Right lobe of liver (tissue), 4 donors: ENCODE results near the gene FAM72C.
"Not testable (repeated sequence)": the region's sequence is repeated elsewhere in the genome, so short reads cannot be mapped to it uniquely, and the experiment has no call there.

Experiments
- POLR2A ChIP-seq: fragments of 450-650 bp; IDR thresholded peaks from one replicate; pipeline ENCODE4 v1.6.1; 2017; ENCODE audit warnings: antibody characterized with exemption, mild to moderate bottlenecking
- TF ChIP-seq, protein P1 (sequence below), 4 donors: fragments of 200-600 bp in 3 of 4; fragments of 450-650 bp in 1 of 4; IDR thresholded peaks; one replicate each; pipeline versions ENCODE4 v1.5.1 to v1.8.0; 2016 to 2022; ENCODE audit warnings: antibody characterized with exemption in 4 of 4, mild to moderate bottlenecking in 2 of 4
- donor health status: DM: no; HTN: no; CAD: no.
- donor health status: DM: no; HTN: no; CAD: no.
- donor health status: DM: no; HTN: yes; CAD: no.

DNA sequence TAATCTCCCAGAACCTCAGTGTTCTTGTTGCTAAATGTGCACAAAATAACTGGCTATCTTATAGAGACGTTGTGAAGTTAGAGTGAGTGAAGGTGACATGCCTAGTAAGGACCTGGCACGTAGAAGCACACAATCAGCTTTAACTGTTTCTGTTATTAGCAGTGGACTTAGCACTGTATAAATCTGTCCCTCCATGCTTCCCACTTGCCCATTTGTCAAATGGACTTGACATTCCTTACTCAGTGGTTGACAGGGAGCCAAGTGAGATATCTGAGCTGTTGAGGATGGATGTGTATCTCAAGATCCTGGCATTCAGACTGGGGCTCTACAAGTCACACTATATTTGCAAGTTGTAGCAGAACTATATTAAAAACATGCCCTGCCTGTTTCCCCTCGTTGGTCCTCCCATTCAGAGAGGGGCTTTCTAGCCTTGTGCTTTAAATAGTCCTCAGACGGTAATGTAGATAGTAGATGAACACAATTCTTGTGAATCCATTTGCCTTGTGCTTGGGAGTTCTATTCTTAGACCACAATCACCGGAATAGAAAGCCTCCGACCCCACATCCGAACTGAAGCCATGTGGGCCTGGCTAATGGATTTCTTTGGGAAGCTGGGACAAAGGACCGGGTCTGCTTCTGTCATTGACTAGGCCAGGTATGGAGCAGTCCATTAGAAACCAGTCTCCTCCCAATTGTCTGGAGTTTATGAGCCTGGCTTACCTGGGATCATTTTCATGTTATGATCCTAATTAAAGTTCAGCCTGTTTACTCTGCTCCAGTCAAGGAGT lies 43.6 kb upstream of the FAM72C start:
- TF ChIP-seq, protein P1, sequence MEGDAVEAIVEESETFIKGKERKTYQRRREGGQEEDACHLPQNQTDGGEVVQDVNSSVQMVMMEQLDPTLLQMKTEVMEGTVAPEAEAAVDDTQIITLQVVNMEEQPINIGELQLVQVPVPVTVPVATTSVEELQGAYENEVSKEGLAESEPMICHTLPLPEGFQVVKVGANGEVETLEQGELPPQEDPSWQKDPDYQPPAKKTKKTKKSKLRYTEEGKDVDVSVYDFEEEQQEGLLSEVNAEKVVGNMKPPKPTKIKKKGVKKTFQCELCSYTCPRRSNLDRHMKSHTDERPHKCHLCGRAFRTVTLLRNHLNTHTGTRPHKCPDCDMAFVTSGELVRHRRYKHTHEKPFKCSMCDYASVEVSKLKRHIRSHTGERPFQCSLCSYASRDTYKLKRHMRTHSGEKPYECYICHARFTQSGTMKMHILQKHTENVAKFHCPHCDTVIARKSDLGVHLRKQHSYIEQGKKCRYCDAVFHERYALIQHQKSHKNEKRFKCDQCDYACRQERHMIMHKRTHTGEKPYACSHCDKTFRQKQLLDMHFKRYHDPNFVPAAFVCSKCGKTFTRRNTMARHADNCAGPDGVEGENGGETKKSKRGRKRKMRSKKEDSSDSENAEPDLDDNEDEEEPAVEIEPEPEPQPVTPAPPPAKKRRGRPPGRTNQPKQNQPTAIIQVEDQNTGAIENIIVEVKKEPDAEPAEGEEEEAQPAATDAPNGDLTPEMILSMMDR (IDR thresholded peaks at IDR 0.05): not testable (repeated sequence)
- not testable (repeated sequence) for TF ChIP-seq POLR2A
